NCI-H2171 treated with DMSO at 0.1 percent for 48 hours (cell line): Measurements from ENCODE around the gene CEBPE.
"Not testable (repeated sequence)": the region's sequence is repeated elsewhere in the genome, so short reads cannot be mapped to it uniquely, and the experiment has no call there.

Experiments
- DNase-seq: peaks from one replicate; lab custom pipeline; 2025; lab: John Stamatoyannopoulos, UW

The CEBPE gene

DNA sequence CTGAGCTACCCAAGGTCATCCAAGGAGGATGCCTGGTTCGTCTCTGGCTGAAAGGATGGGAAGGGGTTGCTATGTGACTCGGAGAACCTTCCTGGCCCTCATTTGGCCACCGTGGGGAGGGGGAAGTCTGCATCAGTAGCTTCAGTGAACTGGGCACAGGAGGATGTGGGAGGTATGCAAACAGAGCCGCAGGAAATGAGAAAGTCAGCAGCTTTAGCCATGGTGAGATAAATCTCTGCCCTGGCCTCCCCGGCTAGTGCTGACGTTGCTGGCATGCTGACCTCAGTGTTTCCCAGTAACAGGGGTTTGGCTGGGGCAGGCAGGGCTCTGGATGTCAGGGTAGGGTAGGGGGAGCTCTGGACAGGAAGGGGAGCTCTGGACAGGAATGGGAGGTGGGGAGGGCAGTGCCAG, 2.3 kb upstream of the CEBPE start:
- no peak for DNase-seq

- DNase-seq, result peak; percentile 88
These were observed 1.6 kb upstream of the CEBPE start for GRCh38 chr14:23120541-23121251.

GRCh38 chr14:23119363-23120327, 590 bp upstream of the CEBPE start:
- DNase-seq, result no peak

DNA sequence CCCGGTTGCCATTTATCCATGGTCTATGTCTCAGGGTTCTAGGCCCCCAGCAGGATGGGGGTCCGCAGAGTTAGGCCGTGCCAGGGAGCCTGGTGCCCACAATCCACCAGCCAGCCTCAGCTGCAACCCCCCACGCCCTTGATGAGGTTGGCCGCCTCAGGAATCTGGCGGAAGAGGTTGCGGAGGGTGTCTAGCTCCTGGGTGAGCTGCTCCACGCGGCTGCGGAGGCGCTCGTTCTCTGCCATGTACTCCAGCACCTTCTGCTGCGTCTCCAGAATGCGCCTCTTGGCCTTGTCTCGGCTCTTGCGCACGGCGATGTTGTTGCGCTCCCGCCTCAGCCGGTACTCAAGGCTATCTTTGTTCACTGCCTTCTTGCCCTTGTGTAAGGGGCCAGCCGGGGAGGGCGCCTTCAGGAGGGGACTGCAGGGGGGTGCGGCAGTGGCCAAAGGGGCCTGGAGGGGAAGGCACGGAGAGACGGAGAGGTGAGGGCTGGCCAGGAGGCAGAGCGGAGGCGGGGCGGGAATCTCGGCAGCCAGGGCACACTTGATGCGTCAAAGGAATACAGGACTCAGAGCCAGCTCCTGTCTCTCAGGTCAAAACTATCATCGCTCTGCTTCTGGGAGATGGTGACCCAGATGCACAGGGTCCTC, 1.6 kb downstream of the CEBPE start:
- DNase-seq, result no peak

DNA sequence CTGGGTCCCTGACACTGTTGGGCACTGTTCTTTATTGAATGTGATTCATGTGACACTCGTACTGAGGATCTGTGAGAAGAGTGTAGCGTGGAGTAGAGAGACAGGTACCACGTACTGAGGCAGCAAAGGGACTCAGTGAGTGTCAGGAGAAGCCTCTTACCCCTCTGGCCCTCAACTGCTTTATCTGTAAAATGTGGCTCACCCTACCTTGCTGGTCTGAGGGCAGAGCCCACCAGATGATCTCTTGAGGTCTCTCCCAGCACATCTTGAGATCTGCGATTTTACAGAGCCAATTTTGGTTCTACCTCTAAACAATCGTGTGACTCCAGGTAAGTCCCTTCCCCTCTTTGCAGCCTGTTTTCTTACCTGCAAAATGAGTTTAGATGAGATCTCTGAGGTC, 3.1 kb downstream of the CEBPE start:
- DNase-seq, result no peak

- DNase-seq, result no peak
These were observed 3.9 kb downstream of the CEBPE start for GRCh38 chr14:23115039-23115731.

DNA sequence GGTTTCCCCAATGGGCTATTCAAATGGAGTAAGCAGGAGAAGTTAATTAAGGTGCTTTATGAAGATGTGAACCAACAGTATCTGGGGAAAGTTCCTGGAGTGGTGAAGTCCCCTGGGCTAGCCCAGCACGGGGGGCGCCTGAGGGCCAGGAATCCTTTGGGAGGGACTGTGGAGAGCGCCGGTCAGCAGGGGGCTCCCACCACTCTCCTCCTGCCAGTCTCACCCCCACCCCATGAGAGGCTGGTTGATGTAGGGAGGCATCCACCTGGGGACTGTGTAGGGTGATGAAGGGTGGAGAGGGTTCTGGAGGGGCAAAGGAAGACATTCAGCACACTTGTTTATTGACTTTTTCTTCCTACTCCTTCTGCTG, 4.4 kb downstream of the CEBPE start:
- no peak for DNase-seq

DNA sequence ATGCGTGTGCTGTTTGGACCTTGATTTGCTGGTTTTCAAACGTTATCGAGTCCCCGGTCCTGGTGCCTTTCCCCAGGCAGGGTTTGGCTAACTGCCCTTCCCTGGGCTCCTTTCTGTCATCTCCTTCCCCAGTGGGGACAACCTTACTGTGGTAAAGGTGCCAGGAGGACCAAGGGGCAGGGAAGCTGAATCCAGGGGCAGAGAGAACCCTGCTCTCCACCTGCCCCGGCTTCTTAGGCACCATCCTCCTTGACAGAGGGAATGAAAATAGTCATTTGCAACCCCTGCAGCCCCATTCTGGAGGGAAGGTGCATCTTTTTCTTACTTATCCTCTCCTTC, 5.0 kb downstream of the CEBPE start:
- DNase-seq, result no peak

- DNase-seq, result no peak
These were observed 5.5 kb downstream of the CEBPE start for GRCh38 chr14:23113431-23114119.

DNA sequence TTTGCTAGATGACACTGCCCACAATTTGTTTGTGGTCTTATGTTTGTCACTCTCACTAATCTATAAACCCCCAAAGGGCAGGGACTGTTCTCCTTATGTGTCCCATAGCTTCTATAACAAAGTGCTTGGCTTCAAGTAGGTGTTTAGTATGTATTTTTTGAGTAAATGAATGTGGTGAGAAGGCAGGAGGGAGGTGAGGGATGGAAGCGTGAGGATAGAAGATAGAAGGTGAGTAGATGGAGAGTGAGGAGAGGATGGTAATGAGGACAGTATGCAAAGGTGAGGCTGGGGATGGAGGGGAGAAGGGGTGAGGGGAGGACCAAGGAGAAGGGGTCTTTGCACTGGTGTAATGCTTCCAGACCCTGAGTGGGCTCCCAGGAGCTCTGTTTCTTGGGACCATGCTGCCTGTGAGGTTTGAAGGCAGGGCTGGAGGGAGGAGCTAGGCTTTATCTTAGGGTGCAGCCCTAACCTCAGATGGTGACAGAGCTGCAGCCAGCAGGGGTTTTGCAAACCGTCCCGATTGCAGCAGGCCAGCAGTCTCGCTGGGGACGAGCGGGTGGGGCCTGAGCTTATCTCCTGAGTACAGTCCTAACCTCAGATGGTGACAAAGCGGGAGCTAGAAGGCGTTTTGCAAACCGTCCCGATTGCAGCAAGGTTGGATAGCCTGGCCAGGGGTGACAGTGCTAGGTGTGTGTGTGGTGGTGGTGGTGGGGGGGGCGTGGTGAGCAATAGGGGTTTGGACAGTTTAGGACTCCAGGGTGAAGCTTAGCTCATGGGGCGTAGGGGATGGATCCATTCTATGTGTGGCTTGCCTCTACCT, 6.5 kb downstream of the CEBPE start:
- DNase-seq, result no peak

DNA sequence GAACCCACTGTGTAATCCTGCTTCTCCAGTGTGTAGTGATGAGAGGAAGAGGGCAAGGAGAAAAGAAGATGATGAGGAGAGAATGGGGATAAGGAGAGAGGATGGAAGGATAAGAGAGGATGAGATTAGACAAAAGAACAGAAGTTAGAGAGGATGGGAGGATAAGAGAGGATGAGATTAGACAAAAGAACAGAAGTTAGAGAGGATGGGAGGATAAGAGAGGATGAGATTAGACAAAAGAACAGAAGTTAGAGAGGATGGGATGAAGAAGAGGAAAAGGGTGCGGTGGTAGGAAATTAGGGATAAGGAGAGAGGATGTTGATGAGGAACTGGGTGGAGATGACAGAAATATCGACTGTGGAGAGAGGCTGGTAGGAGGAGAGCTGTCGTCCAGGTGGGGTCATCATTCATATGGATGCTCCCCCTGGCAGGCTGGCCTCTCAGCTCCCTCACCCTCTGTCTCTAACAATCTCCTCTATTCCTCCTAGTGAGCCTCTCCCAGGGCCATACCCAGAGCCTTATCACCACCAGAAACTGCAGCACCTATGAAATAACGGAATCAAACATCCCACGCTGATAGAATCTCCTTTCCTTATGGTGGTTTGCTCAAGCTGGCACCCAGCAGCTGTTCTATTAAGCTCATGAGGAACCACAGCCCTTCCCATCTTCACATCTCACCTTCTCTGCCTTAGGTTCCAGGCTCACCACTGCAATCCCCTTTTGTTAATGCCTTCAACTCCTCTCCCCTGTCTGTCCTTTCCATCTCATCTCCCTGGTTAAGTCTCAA, 8.3 kb downstream of the CEBPE start:
- DNase-seq, result no peak

DNA sequence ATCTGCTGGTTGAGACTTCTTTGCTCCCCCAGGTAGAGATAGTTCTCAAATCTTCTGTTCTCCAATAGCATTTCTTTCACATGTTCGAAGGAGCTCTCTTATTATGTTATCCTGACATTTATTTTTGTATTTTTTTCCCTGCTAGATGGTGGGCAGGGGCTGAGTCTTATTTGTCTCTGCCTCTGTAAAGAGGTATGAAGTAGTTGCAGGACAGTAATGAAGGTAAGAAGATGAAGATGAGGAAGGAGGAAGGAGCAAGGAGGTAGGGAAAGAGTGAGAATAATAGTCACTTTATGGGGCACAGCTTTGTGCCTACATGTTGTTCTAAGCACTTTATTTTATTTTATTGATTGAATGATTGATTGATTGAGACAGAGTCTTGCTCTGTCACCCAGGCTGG, 9.3 kb downstream of the CEBPE start:
- no peak for DNase-seq

- DNase-seq, result not testable (repeated sequence)
These were observed 10.9 kb downstream of the CEBPE start for GRCh38 chr14:23108169-23108568.

- not testable (repeated sequence) for DNase-seq
These were observed 11.4 kb downstream of the CEBPE start for GRCh38 chr14:23107620-23108019.

DNA sequence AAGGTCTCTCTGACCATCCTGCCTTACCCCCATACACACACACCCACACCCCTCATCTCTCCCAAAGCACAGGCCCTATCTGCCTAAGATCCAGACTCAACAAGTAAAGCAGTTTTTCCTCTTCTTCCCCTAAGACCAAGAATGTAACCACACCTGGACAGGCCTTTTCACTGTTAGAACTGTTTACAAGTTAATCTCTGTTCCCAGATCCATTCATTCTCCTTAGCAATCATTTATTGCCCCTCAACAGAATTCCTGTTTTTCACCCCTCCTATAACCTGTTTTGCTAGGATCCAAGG, 12.4 kb downstream of the CEBPE start:
- DNase-seq, result no peak

DNA sequence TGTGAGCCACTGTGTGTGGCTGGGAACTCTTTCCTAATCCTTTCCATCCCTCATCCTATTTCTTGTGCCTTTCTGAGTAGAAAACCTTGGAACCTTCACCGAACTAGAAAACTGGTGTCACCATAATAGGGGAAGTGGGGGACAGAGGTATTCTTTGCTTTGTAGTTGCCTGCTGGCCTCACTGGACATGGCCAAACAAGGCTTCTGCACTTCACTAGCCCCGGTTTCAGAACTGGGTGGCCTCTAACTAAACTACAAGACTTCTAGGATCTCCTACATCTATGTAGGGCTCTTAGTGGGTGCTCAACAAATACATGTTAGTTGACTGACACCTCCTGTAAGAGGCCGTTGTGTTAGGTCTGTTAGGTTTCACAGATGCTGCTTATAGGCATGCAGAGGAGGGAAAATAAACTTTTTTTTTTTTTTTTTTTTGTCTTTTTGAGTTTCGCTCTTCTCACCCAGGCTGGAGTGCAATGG, 13.7 kb downstream of the CEBPE start:
- no peak for DNase-seq

DNA sequence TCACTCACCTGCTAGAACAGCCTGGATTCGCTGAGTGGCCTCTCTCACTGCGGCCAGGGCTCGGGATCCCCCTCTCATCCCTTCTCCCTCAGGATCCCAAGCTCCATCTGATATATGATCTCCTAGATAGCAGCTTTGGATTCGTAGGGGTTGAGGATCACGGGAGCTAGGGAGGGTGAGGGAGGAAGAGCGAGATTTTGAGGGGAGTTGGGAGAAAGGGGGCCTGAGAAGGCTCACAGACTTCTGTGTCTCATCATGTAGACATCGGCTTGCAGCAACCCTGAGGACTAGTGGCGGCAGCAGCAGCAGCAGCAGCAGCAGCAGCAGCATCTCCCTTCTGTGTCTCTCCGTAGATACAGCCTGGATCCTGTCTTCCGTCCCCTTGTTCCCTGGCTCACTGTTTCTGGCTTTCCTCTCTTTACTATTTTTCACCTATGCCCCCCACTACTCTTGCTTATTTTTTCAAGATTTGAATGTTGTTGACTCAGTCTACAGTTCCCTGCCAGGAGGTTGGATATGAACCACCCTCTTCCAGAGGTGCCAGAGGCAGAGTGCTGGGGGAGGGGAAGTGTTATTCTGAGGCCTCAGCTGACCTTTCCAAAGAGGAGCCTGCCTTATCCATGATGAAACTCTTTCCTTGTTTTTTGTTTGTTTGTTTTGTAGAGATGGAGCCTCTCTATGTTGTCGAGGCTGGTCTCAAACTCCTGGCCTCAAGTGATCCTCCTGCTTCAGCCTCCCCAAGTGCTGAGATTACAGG, 14.3 kb downstream of the CEBPE start, which contains the start of gene CIROP:
CIROP (minus strand) TSS at position 399 of the 757 bp plus-strand sequence; CDS start at position 330, 69 bp downstream.
- DNase-seq, result no peak

- no peak for DNase-seq
These were observed 14.9 kb downstream of the CEBPE start for GRCh38 chr14:23104070-23104590.

- no peak for DNase-seq
These were observed 15.5 kb downstream of the CEBPE start for GRCh38 chr14:23103581-23103980.
